Measurements from ENCODE around the gene RANBP10.

DNA sequence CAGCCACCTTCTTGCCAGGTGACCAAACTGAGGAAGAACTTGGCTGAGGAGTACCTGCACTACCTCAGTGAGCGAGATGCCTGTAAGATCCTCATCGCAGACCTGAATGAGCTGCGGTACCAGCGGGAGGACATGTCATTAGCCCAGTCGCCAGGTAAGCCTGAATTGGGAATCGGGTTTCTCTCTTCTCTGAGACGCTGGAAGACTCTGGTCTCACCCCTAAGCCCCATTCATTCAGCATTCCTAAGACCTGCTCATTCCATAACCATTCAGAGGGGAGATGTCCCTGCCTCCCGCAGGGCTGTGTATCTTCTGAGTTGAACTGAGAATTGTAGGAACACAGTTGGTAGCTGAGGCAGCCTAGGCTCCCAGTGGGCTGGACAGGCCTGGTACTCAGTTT is 18.8 kb upstream of the RANBP10 start:
- TF ChIP-seq, protein P1, sequence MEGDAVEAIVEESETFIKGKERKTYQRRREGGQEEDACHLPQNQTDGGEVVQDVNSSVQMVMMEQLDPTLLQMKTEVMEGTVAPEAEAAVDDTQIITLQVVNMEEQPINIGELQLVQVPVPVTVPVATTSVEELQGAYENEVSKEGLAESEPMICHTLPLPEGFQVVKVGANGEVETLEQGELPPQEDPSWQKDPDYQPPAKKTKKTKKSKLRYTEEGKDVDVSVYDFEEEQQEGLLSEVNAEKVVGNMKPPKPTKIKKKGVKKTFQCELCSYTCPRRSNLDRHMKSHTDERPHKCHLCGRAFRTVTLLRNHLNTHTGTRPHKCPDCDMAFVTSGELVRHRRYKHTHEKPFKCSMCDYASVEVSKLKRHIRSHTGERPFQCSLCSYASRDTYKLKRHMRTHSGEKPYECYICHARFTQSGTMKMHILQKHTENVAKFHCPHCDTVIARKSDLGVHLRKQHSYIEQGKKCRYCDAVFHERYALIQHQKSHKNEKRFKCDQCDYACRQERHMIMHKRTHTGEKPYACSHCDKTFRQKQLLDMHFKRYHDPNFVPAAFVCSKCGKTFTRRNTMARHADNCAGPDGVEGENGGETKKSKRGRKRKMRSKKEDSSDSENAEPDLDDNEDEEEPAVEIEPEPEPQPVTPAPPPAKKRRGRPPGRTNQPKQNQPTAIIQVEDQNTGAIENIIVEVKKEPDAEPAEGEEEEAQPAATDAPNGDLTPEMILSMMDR (conservative IDR thresholded peaks at IDR 0.05; ENCODE audit: low read length): no peak
- TF ChIP-seq EZH2phosphoT487 (IDR thresholded peaks at IDR 0.05; ENCODE audit: borderline replicate concordance, low read depth, low read length): no peak
